K562 (cell line): ENCODE results near the gene ARF1. TPM values are rescaled to one million over a fixed set of nuclear protein-coding genes. Genes with fewer than 3 reads are reported as not detected.

ENCODE experiments used
- CREBBP ChIP-seq: IDR thresholded peaks from one replicate; pipeline ENCODE4 v1.6.1; 2012; ENCODE audit warnings: low read depth, mild to moderate bottlenecking, control low read depth, inconsistent platforms, low read length
- KLF1 ChIP-seq: fragments of 450-650 bp; IDR thresholded peaks from 2 replicates; pipeline ENCODE4 v1.6.1; 2016; ENCODE audit warnings: missing genetic modification characterization, missing compliant biosample characterization
- RAD21 ChIP-seq, 2 experiments: fragments of 250-450 bp in 1 of 2; fragments of 450-650 bp in 1 of 2; sonication (Bioruptor Pico) in 1 of 2; formaldehyde crosslinking in 1 of 2; IDR thresholded peaks in 1 of 2; conservative IDR thresholded peaks in 1 of 2; 2 replicates each; pipeline versions ENCODE4 v1.4.0 to v1.8.0; 2020 to 2022; ENCODE audit warnings: mild to moderate bottlenecking in 2 of 2, moderate library complexity in 1 of 2
- RBM17 ChIP-seq: fragments of 200-400 bp; formaldehyde crosslinking; IDR thresholded peaks from 2 replicates; pipeline ENCODE4 v1.6.1; 2017; ENCODE audit warnings: low read depth, mild to moderate bottlenecking, low read length, borderline replicate concordance
- SMC3 ChIP-seq: conservative IDR thresholded peaks from 2 replicates; pipeline ENCODE4 v1.6.1; 2011; ENCODE audit warnings: low read depth, low read length, improper control_type of control experiment; ENCODE audit not compliant: insufficient read depth
- ZBTB40 ChIP-seq, 2 experiments: fragments of 450-650 bp in 1 of 2; sonication (generic) in 1 of 2; formaldehyde crosslinking in 1 of 2; IDR thresholded peaks; 2 replicates each; pipeline versions ENCODE4 v1.7.1 to v1.9.0; 2016 to 2022; ENCODE audit warnings: inconsistent platforms in 1 of 2, mild to moderate bottlenecking in 1 of 2, missing genetic modification reagents in 1 of 2
- ZNF232 ChIP-seq: sonication (generic); formaldehyde crosslinking; IDR thresholded peaks from 2 replicates; pipeline ENCODE4 v1.8.0; 2022; ENCODE audit warnings: mild to moderate bottlenecking, missing genetic modification reagents
- ZNF699 ChIP-seq: fragments of 250-450 bp; sonication (Bioruptor Pico); IDR thresholded peaks from 2 replicates; pipeline ENCODE4 v1.8.0; 2021; ENCODE audit warnings: mild to moderate bottlenecking, moderate library complexity; ENCODE audit not compliant: insufficient replicate concordance
- polyA plus RNA-seq, 8 experiments: library from polyadenylated mRNA; depleted of rRNA in 4 of 8; stranded (reverse) in 5 of 8; unstranded in 3 of 8; fragments of >200 nt; fragmentation: Nextera tagmentation in 2 of 8; fragmentation: Illumina TruSeq in 1 of 8; extraction: Ambion mirVana in 2 of 8; extraction: Trizol in 1 of 8; gene quantifications; 2 replicates each; pipeline versions ENCODE4 v1.2.1 to v1.2.3, GENCODE V29; 2011 to 2014; ENCODE audit warnings: inconsistent platforms in 1 of 8, missing spikeins in 1 of 8
- total RNA-seq, 7 experiments: library from RNA; depleted of rRNA in 6 of 7; stranded (reverse); fragments of >200 nt in 6 of 7; fragmentation: Illumina TruSeq in 2 of 7; extraction: Trizol in 2 of 7; gene quantifications; 2 replicates each; pipeline versions ENCODE4 v1.2.1 to v1.2.3, GENCODE V29; 2011 to 2021; ENCODE audit warnings: low replicate concordance in 1 of 7
- TF ChIP-seq, protein P1 (sequence below), 3 experiments: fragments of 200-800 bp in 1 of 3; sonication (Bioruptor generic) in 1 of 3; sonication (generic) in 1 of 3; formaldehyde crosslinking in 1 of 3; IDR thresholded peaks; 2 replicates each; pipeline versions ENCODE4 v1.6.1 to v1.8.0; 2016 to 2022; ENCODE audit warnings: mild to moderate bottlenecking in 2 of 3, missing compliant biosample characterization in 2 of 3, missing genetic modification characterization in 2 of 3, missing genetic modification reagents in 1 of 3
- TF ChIP-seq, protein P2 (sequence below): fragments of 450-650 bp; IDR thresholded peaks from 2 replicates; pipeline ENCODE4 v1.6.1; 2017; ENCODE audit warnings: antibody characterized with exemption, mild to moderate bottlenecking

Gene ARF1
- total and polyA plus RNA-seq, 9 of the 15 experiments (the other 6 are each of a cell fraction or from before 2014, with no cell fraction given), result 69.8 to 593 (median 325) TPM

DNA sequence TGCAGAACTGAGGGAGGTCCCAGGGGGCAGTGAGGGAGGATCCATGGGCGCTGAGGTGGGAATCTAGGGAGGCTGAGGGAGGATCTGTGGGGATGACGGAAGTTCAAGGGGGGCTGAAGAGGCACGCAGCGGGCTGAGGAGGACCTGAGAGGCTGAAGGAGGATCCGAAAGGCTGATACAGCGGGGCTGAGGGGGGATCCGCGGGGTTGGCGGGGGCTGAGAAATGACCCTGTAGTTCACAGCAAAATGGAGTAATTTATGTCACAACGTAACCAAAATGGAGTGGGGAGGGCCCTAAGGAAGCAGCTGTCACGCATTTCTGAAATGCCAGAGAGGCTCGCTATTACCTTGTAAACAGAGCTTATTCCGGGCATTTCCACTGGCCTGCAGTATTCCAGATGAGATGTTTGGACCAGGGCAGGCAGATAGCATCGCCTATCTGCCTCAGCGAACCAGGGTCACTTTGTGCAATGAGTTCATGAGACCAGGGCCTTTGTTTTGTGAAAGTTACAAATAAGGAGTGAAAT lies 27.5 kb downstream of the ARF1 start (continued):
- TF ChIP-seq, protein P1, sequence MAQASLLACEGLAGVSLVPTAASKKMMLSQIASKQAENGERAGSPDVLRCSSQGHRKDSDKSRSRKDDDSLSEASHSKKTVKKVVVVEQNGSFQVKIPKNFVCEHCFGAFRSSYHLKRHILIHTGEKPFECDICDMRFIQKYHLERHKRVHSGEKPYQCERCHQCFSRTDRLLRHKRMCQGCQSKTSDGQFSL (CRISPR knock-in tag; IDR thresholded peaks at IDR 0.05), result no peak
- TF ChIP-seq, protein P1 (tag; IDR thresholded peaks at IDR 0.05), result peak in 1 of 2 experiments; percentile 57; a peak in 1 of 4 replicates
- TF ChIP-seq ZNF699 (CRISPR knock-in tag) (no peak), RAD21 (CRISPR knock-in tag; conservative IDR thresholded peaks at IDR 0.05 in 1 of 2, IDR thresholded peaks at IDR 0.05 in 1 of 2) (no peak), ZBTB40 (IDR thresholded peaks at IDR 0.05) (0 out of 2 replicates have a peak, but pooled peaks have one; percentile 29), ZBTB40 (CRISPR knock-in tag; IDR thresholded peaks at IDR 0.05) (no peak), SMC3 (no peak), RBM17 (no peak), CREBBP (no peak), ZNF232 (CRISPR knock-in tag) (0 out of 2 replicates have a peak, but pooled peaks have one; percentile 25), KLF1 (tag) (no peak)
- TF ChIP-seq, protein P2, sequence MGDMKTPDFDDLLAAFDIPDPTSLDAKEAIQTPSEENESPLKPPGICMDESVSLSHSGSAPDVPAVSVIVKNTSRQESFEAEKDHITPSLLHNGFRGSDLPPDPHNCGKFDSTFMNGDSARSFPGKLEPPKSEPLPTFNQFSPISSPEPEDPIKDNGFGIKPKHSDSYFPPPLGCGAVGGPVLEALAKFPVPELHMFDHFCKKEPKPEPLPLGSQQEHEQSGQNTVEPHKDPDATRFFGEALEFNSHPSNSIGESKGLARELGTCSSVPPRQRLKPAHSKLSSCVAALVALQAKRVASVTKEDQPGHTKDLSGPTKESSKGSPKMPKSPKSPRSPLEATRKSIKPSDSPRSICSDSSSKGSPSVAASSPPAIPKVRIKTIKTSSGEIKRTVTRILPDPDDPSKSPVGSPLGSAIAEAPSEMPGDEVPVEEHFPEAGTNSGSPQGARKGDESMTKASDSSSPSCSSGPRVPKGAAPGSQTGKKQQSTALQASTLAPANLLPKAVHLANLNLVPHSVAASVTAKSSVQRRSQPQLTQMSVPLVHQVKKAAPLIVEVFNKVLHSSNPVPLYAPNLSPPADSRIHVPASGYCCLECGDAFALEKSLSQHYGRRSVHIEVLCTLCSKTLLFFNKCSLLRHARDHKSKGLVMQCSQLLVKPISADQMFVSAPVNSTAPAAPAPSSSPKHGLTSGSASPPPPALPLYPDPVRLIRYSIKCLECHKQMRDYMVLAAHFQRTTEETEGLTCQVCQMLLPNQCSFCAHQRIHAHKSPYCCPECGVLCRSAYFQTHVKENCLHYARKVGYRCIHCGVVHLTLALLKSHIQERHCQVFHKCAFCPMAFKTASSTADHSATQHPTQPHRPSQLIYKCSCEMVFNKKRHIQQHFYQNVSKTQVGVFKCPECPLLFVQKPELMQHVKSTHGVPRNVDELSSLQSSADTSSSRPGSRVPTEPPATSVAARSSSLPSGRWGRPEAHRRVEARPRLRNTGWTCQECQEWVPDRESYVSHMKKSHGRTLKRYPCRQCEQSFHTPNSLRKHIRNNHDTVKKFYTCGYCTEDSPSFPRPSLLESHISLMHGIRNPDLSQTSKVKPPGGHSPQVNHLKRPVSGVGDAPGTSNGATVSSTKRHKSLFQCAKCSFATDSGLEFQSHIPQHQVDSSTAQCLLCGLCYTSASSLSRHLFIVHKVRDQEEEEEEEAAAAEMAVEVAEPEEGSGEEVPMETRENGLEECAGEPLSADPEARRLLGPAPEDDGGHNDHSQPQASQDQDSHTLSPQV, result peak; percentile 73
